ENCODE measurements around the gene P2RY1. TPM values are rescaled to one million over a fixed set of nuclear protein-coding genes. Genes with fewer than 3 reads are reported as not detected.
A peak's percentile ranks its signal among the peaks of the same experiment; 100 is the strongest.

Gene P2RY1
- total RNA-seq, 1 donor from 2014 or later: 19.8 TPM

GRCh38 chr3:152849996-152850578 lies 15.2 kb downstream of the P2RY1 start:
- H3K27ac ChIP-seq: no peak overlapping the region
- no peaks in the 10 kb centered on the region for H3K27me3 ChIP-seq (ENCODE audit: low read depth)
- no peaks in the 10 kb centered on the region for H3K9me3 ChIP-seq
- H3K4me3 ChIP-seq: no peak overlapping the region
- no peaks in the 10 kb centered on the region for H3K4me1 ChIP-seq
- DNase-seq (no peak), ATAC-seq (no peak)
- intact Hi-C loops (cut with DNase I): no loop called here
- TF ChIP-seq CTCF (IDR thresholded peaks at IDR 0.05): no peak
- H3K36me3 ChIP-seq: no peaks in the 10 kb centered on the region

- intact Hi-C loops (cut with DNase I): no loop called here
- ATAC-seq: no peak
- Histone ChIP-seq H3K4me1 (no peaks in the 10 kb centered on the region), H3K27ac (no peak overlapping the region), H3K36me3 (no peaks in the 10 kb centered on the region), H3K9me3 (no peaks in the 10 kb centered on the region), H3K27me3 (ENCODE audit: low read depth) (no peaks in the 10 kb centered on the region), H3K4me3 (no peak overlapping the region)
- no peak for TF ChIP-seq CTCF (IDR thresholded peaks at IDR 0.05)
- no peak for DNase-seq
Observed at GRCh38 chr3:152853196-152853595, 18.3 kb downstream of the P2RY1 start.

- no peak for TF ChIP-seq CTCF (IDR thresholded peaks at IDR 0.05)
Observed at GRCh38 chr3:152857082-152857481, 22.2 kb downstream of the P2RY1 start.

GRCh38 chr3:152858170-152858800 lies 23.4 kb downstream of the P2RY1 start:
- DNase-seq: no peak
- H3K9me3 ChIP-seq: no peaks in the 10 kb centered on the region
- H3K4me1 ChIP-seq: no peaks in the 10 kb centered on the region
- no peaks in the 10 kb centered on the region for H3K27me3 ChIP-seq (ENCODE audit: low read depth)
- no peak overlapping the region for H3K4me3 ChIP-seq
- intact Hi-C loops (cut with DNase I): no loop called here
- ATAC-seq: peak; percentile 76 to 86
- TF ChIP-seq CTCF (IDR thresholded peaks at IDR 0.05): no peak
- H3K27ac ChIP-seq: no peak overlapping the region
- H3K36me3 ChIP-seq: no peaks in the 10 kb centered on the region

More at GRCh38 chr3:152857082-152857481, 22.2 kb downstream of the P2RY1 start:
- peak; percentile 88 to 96 for ATAC-seq
- Histone ChIP-seq H3K4me3 (no peak overlapping the region), H3K9me3 (no peaks in the 10 kb centered on the region), H3K4me1 (no peaks in the 10 kb centered on the region), H3K36me3 (no peaks in the 10 kb centered on the region), H3K27me3 (ENCODE audit: low read depth) (no peaks in the 10 kb centered on the region), H3K27ac (no peak overlapping the region)
- intact Hi-C loops (cut with DNase I): no loop called here
- DNase-seq: peak; percentile 47

- intact Hi-C loops (cut with DNase I): no loop called here
- H3K36me3 ChIP-seq: no peaks in the 10 kb centered on the region
- no peak overlapping the region for H3K4me3 ChIP-seq
- ATAC-seq (peak; percentile 34 to 42), DNase-seq (no peak)
- H3K27ac ChIP-seq: no peak overlapping the region
- no peaks in the 10 kb centered on the region for H3K27me3 ChIP-seq (ENCODE audit: low read depth)
- no peak for TF ChIP-seq CTCF (IDR thresholded peaks at IDR 0.05)
- H3K9me3 ChIP-seq: no peaks in the 10 kb centered on the region
- H3K4me1 ChIP-seq: no peaks in the 10 kb centered on the region
Observed at GRCh38 chr3:152860736-152861135, 25.8 kb downstream of the P2RY1 start.
